Ishikawa (cell line): ENCODE measurements around the gene B4GALNT3.

Experiments
- CEBPB ChIP-seq: IDR thresholded peaks from 2 replicates; pipeline ENCODE4 v1.6.1; 2012
- CREB1 ChIP-seq: IDR thresholded peaks from 2 replicates; pipeline ENCODE4 v1.6.1; 2012; ENCODE audit warnings: low read depth
- EGR1 ChIP-seq: IDR thresholded peaks from 2 replicates; pipeline ENCODE4 v1.6.1; 2012
- EP300 ChIP-seq: IDR thresholded peaks from 2 replicates; pipeline ENCODE4 v1.6.1; 2012; ENCODE audit warnings: borderline replicate concordance
- FOXM1 ChIP-seq: IDR thresholded peaks from 2 replicates; pipeline ENCODE4 v1.6.1; 2012; ENCODE audit warnings: low read depth, borderline replicate concordance
- MAX ChIP-seq: IDR thresholded peaks from 2 replicates; pipeline ENCODE4 v1.6.1; 2012
- NFIC ChIP-seq: IDR thresholded peaks from 2 replicates; pipeline ENCODE4 v1.6.1; 2012
- RAD21 ChIP-seq: IDR thresholded peaks from 2 replicates; pipeline ENCODE4 v1.6.1; 2012; ENCODE audit warnings: low read depth
- REST ChIP-seq: IDR thresholded peaks from 2 replicates; pipeline ENCODE4 v1.6.1; 2012; ENCODE audit warnings: low read depth, mild to moderate bottlenecking
- TAF1 ChIP-seq: IDR thresholded peaks from 2 replicates; pipeline ENCODE4 v1.6.1; 2012; ENCODE audit warnings: low read depth, mild to moderate bottlenecking
- TCF12 ChIP-seq: IDR thresholded peaks from 2 replicates; pipeline ENCODE4 v1.6.1; 2012; ENCODE audit warnings: low read depth
- TEAD4 ChIP-seq: IDR thresholded peaks from 2 replicates; pipeline ENCODE4 v1.6.1; 2012
- USF1 ChIP-seq: IDR thresholded peaks from 2 replicates; pipeline ENCODE4 v1.6.1; 2012
- YY1 ChIP-seq: IDR thresholded peaks from 2 replicates; pipeline ENCODE4 v1.6.1; 2012; ENCODE audit warnings: low read depth
- ZBTB7A ChIP-seq: IDR thresholded peaks from 2 replicates; pipeline ENCODE4 v1.6.1; 2012; ENCODE audit warnings: low read depth

Gene B4GALNT3

GRCh38 chr12:534216-534615 is 74.5 kb downstream of the B4GALNT3 start:
- no peak for TF ChIP-seq CREB1
- TF ChIP-seq EGR1: no peak
- TF ChIP-seq EP300: no peak
- TF ChIP-seq MAX: no peak
- TF ChIP-seq RAD21: no peak
- no peak for TF ChIP-seq CEBPB

- TF ChIP-seq MAX (no peak), EGR1 (no peak), EP300 (no peak), REST (no peak), USF1 (no peak), TCF12 (no peak), CREB1 (no peak), CEBPB (no peak), ZBTB7A (no peak), TEAD4 (no peak), TAF1 (no peak), FOXM1 (no peak), YY1 (no peak), NFIC (no peak), RAD21 (no peak)
Measured at GRCh38 chr12:535396-535795, 75.7 kb downstream of the B4GALNT3 start.

- TF ChIP-seq MAX (no peak), NFIC (no peak), YY1 (no peak), ZBTB7A (no peak), RAD21 (no peak), USF1 (no peak), TAF1 (no peak), TCF12 (no peak), EP300 (no peak), REST (no peak), TEAD4 (no peak), EGR1 (no peak), CREB1 (no peak), CEBPB (no peak), FOXM1 (no peak)
Measured at GRCh38 chr12:536751-537245, 77.1 kb downstream of the B4GALNT3 start.

GRCh38 chr12:537772-538171 is 78.0 kb downstream of the B4GALNT3 start:
- TF ChIP-seq EGR1 (peak; percentile 79), CEBPB (peak; percentile 45; the same call in 1 of the 2 replicates), USF1 (no peak), MAX (0 out of 2 replicates have a peak, but pooled peaks have one; percentile 39), RAD21 (peak; percentile 27), EP300 (peak; percentile 91), ZBTB7A (no peak), TEAD4 (peak; percentile 78), TCF12 (peak; percentile 96), TAF1 (no peak), CREB1 (peak; percentile 59), YY1 (no peak), NFIC (peak; percentile 96), FOXM1 (peak; percentile 89)

- no peak for TF ChIP-seq CREB1
- TF ChIP-seq MAX: peak; percentile 74
- peak; percentile 7; the same call in 1 of the 2 replicates for TF ChIP-seq RAD21
- peak; percentile 77 for TF ChIP-seq TEAD4
- peak; percentile 84 for TF ChIP-seq TCF12
- TF ChIP-seq ZBTB7A: no peak
- TF ChIP-seq NFIC: peak; percentile 99
- TF ChIP-seq REST: no peak
- peak; percentile 75; the same call in 1 of the 2 replicates for TF ChIP-seq EP300
- no peak for TF ChIP-seq EGR1
Measured at GRCh38 chr12:538731-539539, 79.2 kb downstream of the B4GALNT3 start.
